ENCODE measurements around the gene TMEM191B.
"Not testable (repeated sequence)": the region's sequence is repeated elsewhere in the genome, so short reads cannot be mapped to it uniquely, and the experiment has no call there.

DNA sequence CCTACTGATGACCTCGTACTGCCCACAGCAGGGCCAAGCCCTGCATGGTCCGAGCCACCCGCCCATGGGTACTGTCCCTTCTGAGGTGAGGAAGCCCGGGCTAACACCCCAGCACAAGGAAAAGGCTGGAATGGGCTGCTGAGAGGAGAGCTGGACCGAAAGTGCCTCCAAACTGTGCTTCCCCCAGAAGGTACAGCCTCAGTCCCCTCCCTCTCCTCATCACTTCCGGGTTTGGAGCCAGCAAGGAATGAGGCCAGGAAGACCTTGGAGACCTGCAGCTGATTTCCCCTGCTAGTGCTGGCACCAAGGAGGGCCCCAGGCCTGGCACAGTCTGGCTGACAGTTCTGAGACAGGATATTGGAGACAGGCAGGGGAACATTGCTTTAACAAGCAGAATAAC, 31.3 kb downstream of the TMEM191B start:
- TF ChIP-seq POLR2AphosphoS5 (IDR thresholded peaks at IDR 0.05; ENCODE audit: low read depth, low read length), result not testable (repeated sequence)
- TF ChIP-seq, protein P1, sequence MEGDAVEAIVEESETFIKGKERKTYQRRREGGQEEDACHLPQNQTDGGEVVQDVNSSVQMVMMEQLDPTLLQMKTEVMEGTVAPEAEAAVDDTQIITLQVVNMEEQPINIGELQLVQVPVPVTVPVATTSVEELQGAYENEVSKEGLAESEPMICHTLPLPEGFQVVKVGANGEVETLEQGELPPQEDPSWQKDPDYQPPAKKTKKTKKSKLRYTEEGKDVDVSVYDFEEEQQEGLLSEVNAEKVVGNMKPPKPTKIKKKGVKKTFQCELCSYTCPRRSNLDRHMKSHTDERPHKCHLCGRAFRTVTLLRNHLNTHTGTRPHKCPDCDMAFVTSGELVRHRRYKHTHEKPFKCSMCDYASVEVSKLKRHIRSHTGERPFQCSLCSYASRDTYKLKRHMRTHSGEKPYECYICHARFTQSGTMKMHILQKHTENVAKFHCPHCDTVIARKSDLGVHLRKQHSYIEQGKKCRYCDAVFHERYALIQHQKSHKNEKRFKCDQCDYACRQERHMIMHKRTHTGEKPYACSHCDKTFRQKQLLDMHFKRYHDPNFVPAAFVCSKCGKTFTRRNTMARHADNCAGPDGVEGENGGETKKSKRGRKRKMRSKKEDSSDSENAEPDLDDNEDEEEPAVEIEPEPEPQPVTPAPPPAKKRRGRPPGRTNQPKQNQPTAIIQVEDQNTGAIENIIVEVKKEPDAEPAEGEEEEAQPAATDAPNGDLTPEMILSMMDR (IDR thresholded peaks at IDR 0.05), result not testable (repeated sequence)

All from Panc1 (cell line).